Glutamatergic neuron (in vitro differentiated cells): ENCODE data around the gene MEST. TPM values are rescaled to one million over a fixed set of nuclear protein-coding genes. Genes with fewer than 3 reads are reported as not detected.
"Not testable (repeated sequence)": the region's sequence is repeated elsewhere in the genome, so short reads cannot be mapped to it uniquely, and the experiment has no call there.

Experiments
- DNase-seq: peaks from one replicate; pipeline ENCODE4 v3.0.0; 2022
- H3K27ac Mint-ChIP-seq: one replicate; pipeline ENCODE4 v1.8.0; 2020; ENCODE audit warnings: mild to moderate bottlenecking, mixed read lengths, inconsistent platforms; ENCODE audit not compliant: unreplicated experiment
- H3K27me3 Mint-ChIP-seq: one replicate; pipeline ENCODE4 v1.8.0; 2020; ENCODE audit warnings: mild to moderate bottlenecking, moderate library complexity, mixed read lengths, inconsistent platforms; ENCODE audit not compliant: unreplicated experiment
- H3K36me3 Mint-ChIP-seq: one replicate; pipeline ENCODE4 v1.8.0; 2020; ENCODE audit warnings: mild to moderate bottlenecking, mixed read lengths, inconsistent platforms; ENCODE audit not compliant: unreplicated experiment
- H3K4me1 Mint-ChIP-seq: one replicate; pipeline ENCODE4 v1.8.0; 2020; ENCODE audit warnings: mild to moderate bottlenecking, low read depth, mixed read lengths, inconsistent platforms; ENCODE audit not compliant: unreplicated experiment
- H3K4me3 Mint-ChIP-seq: one replicate; pipeline ENCODE4 v1.8.0; 2020; ENCODE audit warnings: mild to moderate bottlenecking, mixed read lengths, inconsistent platforms; ENCODE audit not compliant: unreplicated experiment
- H3K9me3 Mint-ChIP-seq: one replicate; pipeline ENCODE4 v1.8.0; 2020; ENCODE audit warnings: mild to moderate bottlenecking, moderate library complexity, mixed read lengths, inconsistent platforms; ENCODE audit not compliant: unreplicated experiment
- total RNA-seq: library from RNA; stranded (reverse); fragmentation: NEBNext Ultra II Directional; extraction: Animal tissue kit (Norgen Biotek cat#: 25700); gene quantifications from one replicate; pipeline ENCODE4 v1.2.1, GENCODE V29; 2021; ENCODE audit not compliant: unreplicated experiment
- TF ChIP-seq, protein P1 (sequence below): fragments of 200-600 bp; sonication (generic); IDR thresholded peaks from one replicate; pipeline ENCODE4 v1.5.0; 2021; ENCODE audit not compliant: partially characterized antibody, unreplicated experiment

The MEST gene
- total RNA-seq, 1 donor from 2014 or later: 186 TPM

DNA sequence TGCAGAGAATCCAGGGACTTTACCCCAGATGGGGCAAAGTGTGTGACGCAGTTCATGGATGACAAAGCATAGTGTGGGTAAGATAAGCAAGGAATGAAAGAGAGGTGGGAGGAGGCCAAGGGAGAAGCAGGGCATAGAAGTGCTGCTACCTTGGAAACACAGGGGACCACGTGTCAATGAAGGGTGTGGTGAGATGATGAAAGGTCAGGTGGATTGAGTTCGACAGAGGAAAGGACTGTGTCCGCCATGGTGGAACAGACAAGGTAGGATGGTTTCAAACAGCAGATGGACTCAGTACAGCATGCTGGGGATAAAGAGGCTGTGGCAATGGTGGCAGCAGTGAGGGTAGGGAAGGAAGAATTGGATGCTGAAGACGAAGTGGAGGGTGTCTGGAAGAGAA lies 32.7 kb downstream of the MEST start:
- Mint-ChIP-seq H3K9me3 (peaks cover 4% of the 10 kb centered on the region), H3K27ac (no peak overlapping the region), H3K36me3 (peaks cover 8% of the 10 kb centered on the region), H3K27me3 (peaks cover 7% of the 10 kb centered on the region), H3K4me1 (no peaks in the 10 kb centered on the region), H3K4me3 (no peak overlapping the region)
- no peak for DNase-seq
- TF ChIP-seq, protein P1, sequence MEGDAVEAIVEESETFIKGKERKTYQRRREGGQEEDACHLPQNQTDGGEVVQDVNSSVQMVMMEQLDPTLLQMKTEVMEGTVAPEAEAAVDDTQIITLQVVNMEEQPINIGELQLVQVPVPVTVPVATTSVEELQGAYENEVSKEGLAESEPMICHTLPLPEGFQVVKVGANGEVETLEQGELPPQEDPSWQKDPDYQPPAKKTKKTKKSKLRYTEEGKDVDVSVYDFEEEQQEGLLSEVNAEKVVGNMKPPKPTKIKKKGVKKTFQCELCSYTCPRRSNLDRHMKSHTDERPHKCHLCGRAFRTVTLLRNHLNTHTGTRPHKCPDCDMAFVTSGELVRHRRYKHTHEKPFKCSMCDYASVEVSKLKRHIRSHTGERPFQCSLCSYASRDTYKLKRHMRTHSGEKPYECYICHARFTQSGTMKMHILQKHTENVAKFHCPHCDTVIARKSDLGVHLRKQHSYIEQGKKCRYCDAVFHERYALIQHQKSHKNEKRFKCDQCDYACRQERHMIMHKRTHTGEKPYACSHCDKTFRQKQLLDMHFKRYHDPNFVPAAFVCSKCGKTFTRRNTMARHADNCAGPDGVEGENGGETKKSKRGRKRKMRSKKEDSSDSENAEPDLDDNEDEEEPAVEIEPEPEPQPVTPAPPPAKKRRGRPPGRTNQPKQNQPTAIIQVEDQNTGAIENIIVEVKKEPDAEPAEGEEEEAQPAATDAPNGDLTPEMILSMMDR: no peak

DNA sequence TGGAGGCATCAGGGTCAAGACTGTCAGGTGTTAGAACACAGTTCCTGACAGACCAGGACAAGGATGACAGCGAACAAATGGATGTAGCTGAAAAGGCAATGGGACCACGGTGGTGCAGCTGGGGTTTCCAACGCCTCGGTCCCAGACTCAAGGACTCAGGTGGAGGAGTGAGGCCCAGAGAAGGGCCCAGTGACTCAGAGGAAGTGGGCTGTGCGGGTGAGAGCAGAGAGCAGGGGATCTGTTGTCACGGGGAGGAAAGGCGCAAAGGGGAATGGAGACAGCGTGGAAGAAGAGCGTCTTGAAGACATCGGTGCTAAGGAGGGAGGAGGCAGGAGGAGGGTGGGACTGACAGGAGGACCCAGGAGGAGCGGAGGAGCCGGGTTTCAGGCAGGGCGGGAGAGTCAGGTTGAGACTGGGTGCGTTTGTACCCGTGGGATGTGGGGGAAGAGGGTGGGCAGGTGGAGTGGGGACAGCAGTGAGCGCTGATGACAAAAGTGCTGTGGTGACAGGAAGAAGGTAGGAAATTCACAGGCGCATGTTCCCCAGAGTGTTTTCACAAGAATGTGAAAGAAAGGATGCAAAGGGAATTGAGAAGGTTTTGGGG lies 36.0 kb downstream of the MEST start:
- H3K27me3 Mint-ChIP-seq, H3K4me3 Mint-ChIP-seq, H3K27ac Mint-ChIP-seq, DNase-seq, H3K4me1 Mint-ChIP-seq, H3K36me3 Mint-ChIP-seq, H3K9me3 Mint-ChIP-seq: not testable (repeated sequence)

DNA sequence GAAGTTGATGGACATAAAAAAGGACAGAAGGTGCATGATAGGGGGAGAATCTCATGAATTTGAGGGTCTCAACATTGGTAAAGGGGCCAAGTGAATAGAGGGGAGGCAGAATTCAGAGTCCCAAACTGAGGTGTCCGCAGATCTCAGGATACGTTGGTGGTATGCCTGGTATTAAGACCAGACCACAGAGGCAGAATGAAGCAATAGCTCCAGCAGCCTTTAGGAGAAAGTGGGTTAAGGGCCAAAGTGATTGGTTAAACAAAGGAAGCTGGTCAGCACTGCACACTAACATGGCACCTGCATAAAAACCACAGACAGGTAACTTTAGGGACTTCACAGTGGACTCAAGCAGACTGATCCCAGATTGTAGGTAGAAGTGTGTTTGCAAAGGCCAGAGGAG lies 37.5 kb downstream of the MEST start:
- Mint-ChIP-seq H3K27me3 (peaks cover 7% of the 10 kb centered on the region), H3K27ac (no peak overlapping the region), H3K4me3 (no peak overlapping the region), H3K36me3 (peaks cover 8% of the 10 kb centered on the region), H3K9me3 (peaks cover 4% of the 10 kb centered on the region), H3K4me1 (peaks cover 6% of the 10 kb centered on the region)
- DNase-seq: no peak
- TF ChIP-seq, protein P1: no peak

DNA sequence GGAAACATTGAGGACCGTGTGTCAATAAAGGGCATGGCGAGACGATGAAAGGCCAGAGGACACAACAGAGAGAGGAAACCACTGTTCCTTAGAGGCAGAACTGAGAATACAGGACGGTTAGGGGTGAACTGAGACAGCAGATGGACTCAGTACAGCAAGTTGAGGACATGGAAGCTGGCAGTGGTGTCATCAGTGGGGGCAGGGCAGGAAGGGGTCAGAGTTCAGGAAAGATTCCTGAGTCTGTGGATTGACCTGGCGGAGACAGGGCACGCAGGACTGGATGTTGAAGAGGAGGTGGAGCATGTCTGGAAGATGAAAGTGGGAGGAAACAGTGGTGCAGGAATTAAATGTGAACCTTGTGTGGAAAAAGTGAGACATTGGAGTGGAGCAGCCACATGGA lies 46.0 kb downstream of the MEST start:
- H3K27ac Mint-ChIP-seq, DNase-seq, H3K4me1 Mint-ChIP-seq, H3K4me3 Mint-ChIP-seq, H3K27me3 Mint-ChIP-seq, H3K9me3 Mint-ChIP-seq, H3K36me3 Mint-ChIP-seq: not testable (repeated sequence)

DNA sequence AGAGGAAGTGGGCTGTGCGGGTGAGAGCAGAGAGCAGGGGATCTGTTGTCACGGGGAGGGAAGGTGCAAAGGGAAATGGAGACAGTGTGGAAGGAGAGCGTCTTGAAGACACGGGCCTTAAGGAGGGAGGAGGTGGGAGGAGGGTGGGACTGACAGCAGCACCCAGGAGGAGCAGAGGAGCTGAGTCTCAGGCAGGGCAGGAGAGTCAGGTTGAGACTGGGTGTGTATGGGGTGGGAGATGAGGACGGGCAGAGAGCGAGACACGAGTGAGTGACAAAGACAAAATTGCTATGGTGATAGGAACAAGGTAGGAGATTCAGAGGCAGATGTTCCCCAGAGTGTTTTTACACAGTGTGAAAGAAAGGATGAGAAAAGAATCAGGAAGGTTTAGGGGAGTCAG lies 49.4 kb downstream of the MEST start:
- not testable (repeated sequence) for H3K36me3 Mint-ChIP-seq, H3K27ac Mint-ChIP-seq

DNA sequence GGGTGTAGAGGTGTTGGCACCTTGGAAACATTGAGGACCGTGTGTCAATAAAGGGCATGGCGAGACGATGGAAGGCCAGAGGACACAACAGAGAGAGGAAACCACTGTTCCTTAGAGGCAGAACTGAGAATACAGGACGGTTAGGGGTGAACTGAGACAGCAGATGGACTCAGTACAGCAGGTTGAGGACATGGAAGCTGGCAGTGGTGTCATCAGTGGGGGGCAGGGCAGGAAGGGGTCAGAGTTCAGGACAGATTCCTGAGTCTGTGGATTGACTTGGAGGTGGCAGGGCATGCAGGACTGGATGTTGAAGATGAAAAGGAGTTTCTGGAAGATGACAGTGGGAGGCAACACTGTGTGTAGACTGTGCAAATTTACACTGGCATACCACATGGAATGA lies 50.4 kb downstream of the MEST start:
- not testable (repeated sequence) for H3K27ac Mint-ChIP-seq, H3K36me3 Mint-ChIP-seq, H3K4me1 Mint-ChIP-seq, H3K9me3 Mint-ChIP-seq, H3K4me3 Mint-ChIP-seq, DNase-seq, H3K27me3 Mint-ChIP-seq

More for the DNA sequence above, 49.4 kb downstream of the MEST start:
- not testable (repeated sequence) for H3K9me3 Mint-ChIP-seq, DNase-seq, H3K4me1 Mint-ChIP-seq, H3K4me3 Mint-ChIP-seq, H3K27me3 Mint-ChIP-seq

DNA sequence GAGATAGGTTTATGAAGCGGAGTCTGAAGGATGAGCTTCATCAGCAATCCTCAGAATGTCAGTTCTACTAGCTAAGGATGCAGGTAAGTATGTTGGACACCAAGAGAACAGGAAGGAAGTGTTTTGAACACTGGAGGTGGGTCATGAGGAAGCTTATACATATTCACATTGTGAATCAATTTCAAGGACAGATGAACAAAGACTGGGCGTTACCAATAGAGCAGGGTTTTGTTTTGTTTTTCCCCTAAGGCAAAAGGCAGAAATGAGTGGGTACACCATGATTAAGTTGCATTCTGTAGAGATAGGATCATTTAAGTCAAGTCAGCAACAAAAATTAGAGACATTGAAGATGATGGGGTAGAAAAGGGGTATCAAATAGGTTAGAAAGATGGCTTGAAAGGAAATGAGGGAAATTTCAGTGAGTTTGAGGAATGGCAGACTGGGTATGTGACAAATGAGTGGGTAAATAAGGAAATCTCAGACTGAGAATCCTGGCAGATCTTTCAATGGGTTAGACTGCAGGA lies 51.7 kb downstream of the MEST start:
- Mint-ChIP-seq H3K9me3 (peaks cover 2% of the 10 kb centered on the region), H3K27ac (no peak overlapping the region), H3K27me3 (no peaks in the 10 kb centered on the region), H3K4me3 (no peak overlapping the region), H3K36me3 (no peaks in the 10 kb centered on the region), H3K4me1 (no peaks in the 10 kb centered on the region)
- DNase-seq: no peak
- TF ChIP-seq, protein P1: no peak
